ENCODE measurements around the gene CLCF1. TPM values are rescaled to one million over a fixed set of nuclear protein-coding genes. Genes with fewer than 3 reads are reported as not detected.

The CLCF1 gene
- total and polyA plus RNA-seq, 2 donors (not counting 3 experiments of a cell fraction or from before 2014, with no cell fraction given), result 5.8 to 6.5 TPM

DNA sequence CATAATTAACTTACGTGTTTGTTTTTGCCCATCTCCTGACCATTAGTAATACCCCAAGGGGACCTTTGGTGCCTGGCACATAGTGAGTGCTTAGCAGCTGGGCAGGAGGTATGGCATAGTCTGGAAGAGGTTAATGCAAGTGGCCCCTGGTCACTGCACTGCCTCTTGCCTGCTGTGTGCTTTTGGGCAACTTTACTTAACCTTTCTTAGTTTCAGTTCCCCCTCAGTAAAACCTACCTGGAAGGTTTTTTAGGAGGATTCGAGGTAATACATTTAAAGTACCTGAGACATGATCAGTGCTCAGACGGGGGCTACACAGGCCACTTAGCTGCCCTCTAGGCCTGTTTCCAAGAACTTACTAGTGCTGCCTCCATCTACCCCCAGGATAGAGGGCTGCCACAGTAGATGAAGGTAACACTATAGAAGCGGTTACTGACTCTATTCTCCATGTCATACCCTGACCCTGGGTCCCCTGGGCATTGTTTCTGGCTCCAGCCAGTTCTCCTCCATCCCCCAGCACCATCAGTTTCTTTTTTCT, 23.4 kb downstream of the CLCF1 start:
- dilution Hi-C loops (cut with MboI; ENCODE audit: extremely low pct_ligation_motif_present, low sequenced_read_pairs) (no loop called here), intact Hi-C loops (cut with micrococcal nuclease) (no loop called here)
- ChIA-PET CTCF (interaction anchor here (1.7 to 15.0 kb wide), 4 partner anchors 28 to 87 kb away, joined by 7 to 1051 read pairs (median 16); partner anchors contain the start of gene CLCF1), POLR2A (no interaction called here)
- Histone ChIP-seq H3K4me3 (replicated peaks in 1 of 3; ENCODE audit: insufficient read depth in 1 of 3, low read depth in 1 of 3, low read length in 3 of 3) (no peak overlapping the region), H4K20me1 (replicated peaks; ENCODE audit: control insufficient read depth, extremely low read depth, insufficient read depth, low read length) (no peaks in the 10 kb centered on the region), H3K9me1 (replicated peaks; ENCODE audit: control insufficient read depth, extremely low read depth, insufficient read depth, low read length) (no peaks in the 10 kb centered on the region), H3K36me3 (ENCODE audit: control insufficient read depth in 2 of 2, extremely low read depth in 1 of 2, insufficient read depth in 2 of 2, low read length in 2 of 2) (no peaks in the 10 kb centered on the region), H2AFZ (ENCODE audit: low read depth, low read length) (no peak overlapping the region), H3K9ac (replicated peaks; ENCODE audit: extremely low read depth, insufficient read depth, low read length) (no peak overlapping the region), H3K4me1 (ENCODE audit: control insufficient read depth, extremely low read depth, insufficient read depth, low read length) (peaks cover 31% of the 10 kb centered on the region), H3K27me3 (ENCODE audit: control insufficient read depth in 2 of 2, insufficient read depth in 2 of 2, low read length in 2 of 2) (no peaks in the 10 kb centered on the region), H3K4me2 (ENCODE audit: insufficient read depth, low read length) (no peak overlapping the region), H3K79me2 (ENCODE audit: control insufficient read depth, insufficient read depth, low read length) (peaks cover 4% of the 10 kb centered on the region), H3K27ac (ENCODE audit: insufficient read depth, low read depth, low read length) (no peak overlapping the region), H3K9me3 (replicated peaks; ENCODE audit: control insufficient read depth, insufficient read depth, low read length) (no peaks in the 10 kb centered on the region)
- DNase-seq (ENCODE audit: low read depth, low spot score) (no peak), FAIRE-seq (no peak)
- no TSS peak for BruUV-seq (replicated peaks)
- TF ChIP-seq JUN (IDR thresholded peaks at IDR 0.05; ENCODE audit: borderline replicate concordance, insufficient read depth, insufficient read length, low read depth), result no peak
- no peak for TF ChIP-seq POLR2A (IDR thresholded peaks at IDR 0.05; ENCODE audit: low read depth, low read length)
- TF ChIP-seq FOS (IDR thresholded peaks at IDR 0.05; ENCODE audit: borderline replicate concordance, insufficient read depth, low read length), result no peak
- TF ChIP-seq, protein P1, sequence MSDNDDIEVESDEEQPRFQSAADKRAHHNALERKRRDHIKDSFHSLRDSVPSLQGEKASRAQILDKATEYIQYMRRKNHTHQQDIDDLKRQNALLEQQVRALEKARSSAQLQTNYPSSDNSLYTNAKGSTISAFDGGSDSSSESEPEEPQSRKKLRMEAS (IDR thresholded peaks at IDR 0.05; ENCODE audit: insufficient read depth, insufficient read length), result no peak
- no peak for TF ChIP-seq EZH2 (IDR thresholded peaks at IDR 0.05; ENCODE audit: borderline replicate concordance, low read depth, low read length, severe bottlenecking)
- no peak for TF ChIP-seq MYC (IDR thresholded peaks at IDR 0.05; ENCODE audit: low read depth, low read length)
- TF ChIP-seq, protein P2, sequence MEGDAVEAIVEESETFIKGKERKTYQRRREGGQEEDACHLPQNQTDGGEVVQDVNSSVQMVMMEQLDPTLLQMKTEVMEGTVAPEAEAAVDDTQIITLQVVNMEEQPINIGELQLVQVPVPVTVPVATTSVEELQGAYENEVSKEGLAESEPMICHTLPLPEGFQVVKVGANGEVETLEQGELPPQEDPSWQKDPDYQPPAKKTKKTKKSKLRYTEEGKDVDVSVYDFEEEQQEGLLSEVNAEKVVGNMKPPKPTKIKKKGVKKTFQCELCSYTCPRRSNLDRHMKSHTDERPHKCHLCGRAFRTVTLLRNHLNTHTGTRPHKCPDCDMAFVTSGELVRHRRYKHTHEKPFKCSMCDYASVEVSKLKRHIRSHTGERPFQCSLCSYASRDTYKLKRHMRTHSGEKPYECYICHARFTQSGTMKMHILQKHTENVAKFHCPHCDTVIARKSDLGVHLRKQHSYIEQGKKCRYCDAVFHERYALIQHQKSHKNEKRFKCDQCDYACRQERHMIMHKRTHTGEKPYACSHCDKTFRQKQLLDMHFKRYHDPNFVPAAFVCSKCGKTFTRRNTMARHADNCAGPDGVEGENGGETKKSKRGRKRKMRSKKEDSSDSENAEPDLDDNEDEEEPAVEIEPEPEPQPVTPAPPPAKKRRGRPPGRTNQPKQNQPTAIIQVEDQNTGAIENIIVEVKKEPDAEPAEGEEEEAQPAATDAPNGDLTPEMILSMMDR (IDR thresholded peaks at IDR 0.05; ENCODE audit: extremely low read depth in 1 of 2, insufficient read depth in 1 of 2, low read depth in 1 of 2, low read length in 2 of 2), result no peak
- TF ChIP-seq POLR2AphosphoS5 (IDR thresholded peaks at IDR 0.05; ENCODE audit: insufficient read depth, low read depth, low read length), result no peak
- no peak for TF ChIP-seq GATA2 (IDR thresholded peaks at IDR 0.05; ENCODE audit: insufficient read depth, insufficient read length, low read depth, low read length)

All from endothelial cell of umbilical vein (primary cell).